Heart left ventricle (tissue), 13 donors: Measurements from ENCODE around the gene NCOA6.

Experiments
- POLR2A ChIP-seq, 2 donors: fragments of 450-650 bp; IDR thresholded peaks; one replicate each; pipeline ENCODE4 v1.6.1; 2017; ENCODE audit warnings: antibody characterized with exemption in 2 of 2, mild to moderate bottlenecking in 2 of 2, moderate library complexity in 2 of 2
- TF ChIP-seq, protein P1 (sequence below), 12 donors: fragments of 200-600 bp; sonication (generic) in 4 of 12; IDR thresholded peaks; one replicate each; pipeline versions ENCODE4 v1.5.0 to v1.8.0; 2018 to 2022; ENCODE audit warnings: antibody characterized with exemption in 12 of 12, mild to moderate bottlenecking in 5 of 12
- donor health status: ischemic (EF 13 %, LVEDD 7.1; RV severe dilation, severe dysfunction).
- donor health status: DM: no; HTN: yes; CAD: no.
- donor health status: DM: no; HTN: no; CAD: no.
- donor health status: ischemic (EF 25% LVEDD 6.9; RV normal size, moderate dysfunction).
- donor health status: ischemic (EF 25% LVEDD 5.7; RV mildly dilated, moderate dysfunction).
- donor health status: ischemic (EF 35%, LVEDD 5.7; RV mildly dilated, moderate dysfunction).
- donor health status: nonischemic (EF 11% LVEDD 7.7; RV severe dilation, severe dysfunction).
- donor health status: DM: yes; HTN: yes; CAD: no.
- donor health status: PGD.
- donor health status: ischemic (EF 29% LVEDD 5.4; RV normal size, mild dysfunction).
- donor health status: nonischemic (EF 23%, LVEDD 6.1; RV moderate dilation, normal function).

DNA sequence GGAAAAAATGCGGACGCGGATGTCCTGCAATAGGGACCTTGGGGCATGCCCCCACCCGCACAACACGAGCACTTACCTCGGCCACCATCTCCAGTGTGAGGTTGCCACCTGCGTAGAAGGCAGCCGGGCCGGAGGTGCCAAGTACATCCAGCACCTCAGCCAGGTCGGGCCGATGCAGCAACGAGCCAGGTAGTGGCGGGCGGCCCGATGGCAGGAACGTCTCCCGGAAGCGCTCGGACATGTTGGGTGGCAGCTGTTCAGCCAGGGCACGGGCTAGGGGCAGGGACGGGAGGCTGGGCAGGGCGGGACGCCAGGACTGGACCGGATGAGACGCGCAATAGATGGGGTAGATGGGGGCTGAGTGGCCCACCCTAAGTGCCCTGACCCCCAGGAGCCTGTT, 33.9 kb upstream of the NCOA6 start:
- TF ChIP-seq, protein P1, sequence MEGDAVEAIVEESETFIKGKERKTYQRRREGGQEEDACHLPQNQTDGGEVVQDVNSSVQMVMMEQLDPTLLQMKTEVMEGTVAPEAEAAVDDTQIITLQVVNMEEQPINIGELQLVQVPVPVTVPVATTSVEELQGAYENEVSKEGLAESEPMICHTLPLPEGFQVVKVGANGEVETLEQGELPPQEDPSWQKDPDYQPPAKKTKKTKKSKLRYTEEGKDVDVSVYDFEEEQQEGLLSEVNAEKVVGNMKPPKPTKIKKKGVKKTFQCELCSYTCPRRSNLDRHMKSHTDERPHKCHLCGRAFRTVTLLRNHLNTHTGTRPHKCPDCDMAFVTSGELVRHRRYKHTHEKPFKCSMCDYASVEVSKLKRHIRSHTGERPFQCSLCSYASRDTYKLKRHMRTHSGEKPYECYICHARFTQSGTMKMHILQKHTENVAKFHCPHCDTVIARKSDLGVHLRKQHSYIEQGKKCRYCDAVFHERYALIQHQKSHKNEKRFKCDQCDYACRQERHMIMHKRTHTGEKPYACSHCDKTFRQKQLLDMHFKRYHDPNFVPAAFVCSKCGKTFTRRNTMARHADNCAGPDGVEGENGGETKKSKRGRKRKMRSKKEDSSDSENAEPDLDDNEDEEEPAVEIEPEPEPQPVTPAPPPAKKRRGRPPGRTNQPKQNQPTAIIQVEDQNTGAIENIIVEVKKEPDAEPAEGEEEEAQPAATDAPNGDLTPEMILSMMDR (IDR thresholded peaks at IDR 0.05): no peak
- no peak for TF ChIP-seq POLR2A (IDR thresholded peaks at IDR 0.05)
